CD14-positive monocyte (primary cell): ENCODE data around the gene SCN4A. TPM values are rescaled to one million over a fixed set of nuclear protein-coding genes. Genes with fewer than 3 reads are reported as not detected.

ENCODE experiments used
- DNase-seq, 3 donors: peaks; one replicate each; pipeline ENCODE4 v3.0.0-alpha.2; 2011 to 2022
- H2AFZ ChIP-seq: 2 replicates; pipeline ENCODE4 v1.6.0; 2012; ENCODE audit warnings: mild to moderate bottlenecking, low read depth, low read length, inconsistent platforms; ENCODE audit not compliant: insufficient read depth, poor library complexity, severe bottlenecking
- H3K27ac ChIP-seq, 2 donors: 1 replicate in 1 of 2; 2 replicates in 1 of 2; pipeline ENCODE4 v1.5.1; 2012 to 2013; ENCODE audit warnings: low read length in 2 of 2, control low read depth in 1 of 2, inconsistent platforms in 1 of 2, low read depth in 1 of 2, mild to moderate bottlenecking in 1 of 2
- H3K27me3 ChIP-seq, 2 donors: one replicate each; pipeline versions ENCODE4 v1.6.0 to v1.6.1; 2011 to 2013; ENCODE audit warnings: low read length in 2 of 2; ENCODE audit not compliant: control insufficient read depth in 2 of 2, insufficient read depth in 2 of 2
- H3K36me3 ChIP-seq, 2 donors: replicated peaks in 1 of 2; 1 replicate in 1 of 2; 2 replicates in 1 of 2; pipeline versions ENCODE4 v1.5.1 to v1.6.1; 2012 to 2013; ENCODE audit warnings: low read length in 2 of 2, control low read depth in 1 of 2, inconsistent platforms in 1 of 2, mild to moderate bottlenecking in 1 of 2; ENCODE audit not compliant: insufficient read depth in 2 of 2, control insufficient read depth in 1 of 2
- H3K4me1 ChIP-seq, 2 donors: 1 replicate in 1 of 2; 2 replicates in 1 of 2; pipeline versions ENCODE4 v1.5.1 to v1.6.1; 2012 to 2013; ENCODE audit warnings: low read length in 2 of 2, control low read depth in 1 of 2, inconsistent platforms in 1 of 2, mild to moderate bottlenecking in 1 of 2, moderate library complexity in 1 of 2; ENCODE audit not compliant: insufficient read depth in 2 of 2, control insufficient read depth in 1 of 2
- H3K4me2 ChIP-seq: replicated peaks from 2 replicates; pipeline ENCODE3; 2012; ENCODE audit warnings: low read length, moderate library complexity, mild to moderate bottlenecking; ENCODE audit not compliant: poor library complexity, severe bottlenecking; ENCODE audit errors: extremely low read depth
- H3K4me3 ChIP-seq, 3 experiments: fragments of 200-600 bp in 1 of 3; sonication (generic) in 1 of 3; replicated peaks in 1 of 3; 1 replicate in 2 of 3; 2 replicates in 1 of 3; pipeline ENCODE4 v1.5.1; 2011 to 2013; ENCODE audit warnings: low read length in 3 of 3, mild to moderate bottlenecking in 3 of 3, control low read depth in 2 of 3, low read depth in 2 of 3, inconsistent platforms in 1 of 3, moderate library complexity in 1 of 3
- H3K79me2 ChIP-seq: 2 replicates; pipeline ENCODE4 v1.6.0; 2012; ENCODE audit warnings: mild to moderate bottlenecking, control low read depth, inconsistent platforms, low read length, moderate library complexity; ENCODE audit not compliant: insufficient read depth
- H3K9ac ChIP-seq: 2 replicates; pipeline ENCODE4 v1.6.0; 2017; ENCODE audit warnings: low read length, mild to moderate bottlenecking; ENCODE audit not compliant: insufficient read depth, poor library complexity, severe bottlenecking
- H3K9me3 ChIP-seq, 2 donors: replicated peaks in 1 of 2; 1 replicate in 1 of 2; 2 replicates in 1 of 2; pipeline versions ENCODE4 v1.5.1 to v1.6.1; 2012 to 2013; ENCODE audit warnings: low read length in 2 of 2, control low read depth in 1 of 2; ENCODE audit not compliant: control insufficient read depth in 1 of 2, insufficient read depth in 1 of 2
- H4K20me1 ChIP-seq: 2 replicates; pipeline ENCODE4 v1.6.0; 2012; ENCODE audit warnings: mild to moderate bottlenecking, low read length, control low read depth, moderate library complexity; ENCODE audit not compliant: insufficient read depth
- H3K27ac Mint-ChIP-seq, 7 donors: one replicate each; pipeline ENCODE4 v1.8.0; 2020; ENCODE audit warnings: mild to moderate bottlenecking in 7 of 7, mixed read lengths in 7 of 7, moderate library complexity in 6 of 7, inconsistent platforms in 2 of 7
- H3K27me3 Mint-ChIP-seq, 3 donors: one replicate each; pipeline ENCODE4 v1.8.0; 2021 to 2022; ENCODE audit warnings: low read depth in 3 of 3, mild to moderate bottlenecking in 3 of 3, mixed read lengths in 3 of 3, moderate library complexity in 3 of 3, inconsistent platforms in 1 of 3
- H3K36me3 Mint-ChIP-seq, 2 donors: one replicate each; pipeline ENCODE4 v1.8.0; 2020; ENCODE audit warnings: mixed read lengths in 2 of 2, inconsistent platforms in 1 of 2, mild to moderate bottlenecking in 1 of 2
- H3K4me1 Mint-ChIP-seq: one replicate; pipeline ENCODE4 v1.8.0; 2020; ENCODE audit warnings: mild to moderate bottlenecking, mixed read lengths
- H3K4me3 Mint-ChIP-seq, 2 donors: one replicate each; pipeline ENCODE4 v1.8.0; 2020; ENCODE audit warnings: mild to moderate bottlenecking in 2 of 2, mixed read lengths in 2 of 2, moderate library complexity in 1 of 2
- H3K9me3 Mint-ChIP-seq, 7 donors: one replicate each; pipeline ENCODE4 v1.8.0; 2020 to 2022; ENCODE audit warnings: mixed read lengths in 7 of 7, mild to moderate bottlenecking in 6 of 7, moderate library complexity in 6 of 7, inconsistent platforms in 2 of 7
- WGBS: methylation state at CpG from one replicate; pipeline ENCODE4 v1.1.5; 2013; ENCODE audit warnings: missing lambda C conversion rate; ENCODE audit not compliant: insufficient coverage; 5-methylcytosine and 5-hydroxymethylcytosine counted together
- intact Hi-C, 2 donors: fragments of 100-400 bp; cut with micrococcal nuclease; formaldehyde crosslinking; loops; one replicate each; pipeline versions ENCODE4 v1.15.0 to v1.15.1; 2023
- polyA plus RNA-seq, 3 donors: library from polyadenylated mRNA; depleted of rRNA in 1 of 3; unstranded in 2 of 3; stranded (reverse) in 1 of 3; fragments of 300-500 nt in 2 of 3; fragments of >200 nt in 1 of 3; fragmentation: Illumina TruSeq in 2 of 3; gene quantifications; 1 replicate in 2 of 3; 2 replicates in 1 of 3; pipeline ENCODE4 v1.2.3, GENCODE V29; 2012 to 2021
- TF ChIP-seq, protein P1 (sequence below): fragments of 200-600 bp; IDR thresholded peaks from one replicate; pipeline ENCODE4 v1.8.0; 2022; ENCODE audit warnings: antibody characterized with exemption, mild to moderate bottlenecking

Gene SCN4A
- polyA plus RNA-seq, 3 donors, result not detected

DNA sequence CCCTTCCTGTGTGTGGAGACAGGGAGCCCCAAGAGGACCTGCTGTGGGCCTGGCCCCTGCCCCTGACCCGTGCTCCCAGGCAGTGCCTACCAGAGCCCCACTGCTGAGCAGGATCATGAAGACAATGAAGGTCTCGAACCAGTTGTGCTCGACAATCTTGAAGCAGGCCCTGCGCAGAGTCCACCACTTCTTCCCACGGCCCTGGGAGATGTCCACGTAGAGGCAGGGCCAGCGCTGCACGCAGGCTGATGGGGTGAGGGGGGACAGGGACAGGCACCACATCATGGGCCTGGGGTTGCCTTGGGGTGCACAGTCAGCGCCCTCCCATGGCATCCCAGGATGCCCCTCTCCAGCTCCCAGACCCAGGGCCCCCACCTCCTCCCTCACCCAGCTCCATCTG, 24.2 kb downstream of the SCN4A start:
- intact Hi-C loops, result loop anchor here in 1 of 2 donors (5.0 kb wide), 1 partner anchor 46 kb away; no protein-coding TSS in a partner anchor
- Histone ChIP-seq H3K4me2 (no peak overlapping the region), H3K27me3 (no peaks in the 10 kb centered on the region), H3K36me3 (no peaks in the 10 kb centered on the region), H3K9ac (no peak overlapping the region), H3K4me1 (peaks cover 9 to 10% of the 10 kb centered on the region in 2 donors), H2AFZ (no peak overlapping the region), H3K4me3 (no peak overlapping the region), H4K20me1 (no peaks in the 10 kb centered on the region), H3K79me2 (no peaks in the 10 kb centered on the region), H3K9me3 (no peaks in the 10 kb centered on the region), H3K27ac (no peak overlapping the region)
- Mint-ChIP-seq H3K27me3 (peaks cover 0 to 8% (median 7%) of the 10 kb centered on the region in 3 donors), H3K36me3 (no peaks in the 10 kb centered on the region), H3K4me1 (peaks cover 6% of the 10 kb centered on the region), H3K4me3 (no peak overlapping the region), H3K27ac (no peak overlapping the region), H3K9me3 (no peaks in the 10 kb centered on the region)
- no peak for DNase-seq
- TF ChIP-seq, protein P1, sequence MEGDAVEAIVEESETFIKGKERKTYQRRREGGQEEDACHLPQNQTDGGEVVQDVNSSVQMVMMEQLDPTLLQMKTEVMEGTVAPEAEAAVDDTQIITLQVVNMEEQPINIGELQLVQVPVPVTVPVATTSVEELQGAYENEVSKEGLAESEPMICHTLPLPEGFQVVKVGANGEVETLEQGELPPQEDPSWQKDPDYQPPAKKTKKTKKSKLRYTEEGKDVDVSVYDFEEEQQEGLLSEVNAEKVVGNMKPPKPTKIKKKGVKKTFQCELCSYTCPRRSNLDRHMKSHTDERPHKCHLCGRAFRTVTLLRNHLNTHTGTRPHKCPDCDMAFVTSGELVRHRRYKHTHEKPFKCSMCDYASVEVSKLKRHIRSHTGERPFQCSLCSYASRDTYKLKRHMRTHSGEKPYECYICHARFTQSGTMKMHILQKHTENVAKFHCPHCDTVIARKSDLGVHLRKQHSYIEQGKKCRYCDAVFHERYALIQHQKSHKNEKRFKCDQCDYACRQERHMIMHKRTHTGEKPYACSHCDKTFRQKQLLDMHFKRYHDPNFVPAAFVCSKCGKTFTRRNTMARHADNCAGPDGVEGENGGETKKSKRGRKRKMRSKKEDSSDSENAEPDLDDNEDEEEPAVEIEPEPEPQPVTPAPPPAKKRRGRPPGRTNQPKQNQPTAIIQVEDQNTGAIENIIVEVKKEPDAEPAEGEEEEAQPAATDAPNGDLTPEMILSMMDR, result no peak
- WGBS, result 95% methylated on average over 7 of the region's 9 CpGs

DNA sequence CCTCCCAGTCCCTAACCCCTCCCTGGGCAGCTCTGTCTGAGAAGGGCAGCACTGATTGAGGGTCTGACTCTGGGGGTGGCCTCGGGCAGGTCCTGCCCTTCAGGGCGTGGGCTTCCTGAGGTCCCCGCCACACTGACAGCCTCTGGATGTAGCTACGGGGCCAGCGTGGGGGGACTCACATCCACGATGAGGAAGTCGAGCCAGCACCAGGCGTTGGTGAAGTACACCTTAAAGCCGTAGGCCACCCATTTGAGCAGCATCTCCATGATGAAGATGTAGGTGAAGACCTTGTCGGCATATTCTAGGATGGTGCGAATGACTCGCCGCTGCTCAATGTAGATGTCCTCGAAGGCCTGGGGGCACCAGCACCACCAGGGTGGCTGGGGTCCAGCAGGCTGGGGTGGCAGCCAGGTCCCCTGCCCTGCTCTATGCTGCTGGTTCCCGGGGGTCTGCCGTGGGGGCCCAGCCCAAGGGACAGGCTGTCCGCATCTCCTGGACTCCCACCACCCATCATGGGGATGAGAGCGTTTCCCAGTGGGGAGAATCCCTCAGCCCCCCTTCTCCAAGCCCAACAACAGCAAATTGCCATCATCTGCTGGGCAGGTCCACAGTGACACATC, 24.9 kb downstream of the SCN4A start:
- no peak overlapping the region for H3K4me2 ChIP-seq
- Mint-ChIP-seq H3K36me3 (no peaks in the 10 kb centered on the region), H3K4me1 (peaks cover 6% of the 10 kb centered on the region), H3K4me3 (no peak overlapping the region), H3K27me3 (peaks cover 0 to 8% (median 7%) of the 10 kb centered on the region in 3 donors), H3K27ac (no peak overlapping the region), H3K9me3 (no peaks in the 10 kb centered on the region)
- no peak overlapping the region for H2AFZ ChIP-seq
- no peak for DNase-seq
- peaks cover 9 to 10% of the 10 kb centered on the region in 2 donors for H3K4me1 ChIP-seq
- TF ChIP-seq, protein P1, result no peak
- H3K9ac ChIP-seq, result no peak overlapping the region
- no peak overlapping the region for H3K27ac ChIP-seq
- H3K36me3 ChIP-seq, result no peaks in the 10 kb centered on the region
- WGBS, result 72% methylated on average over 16 of the region's 18 CpGs
- intact Hi-C loops, result loop anchor here in 1 of 2 donors (2.0 to 5.0 kb wide), 2 partner anchors 29 to 46 kb away; partner anchors contain the start of gene GH1
- H3K9me3 ChIP-seq, result no peaks in the 10 kb centered on the region
- no peaks in the 10 kb centered on the region for H3K79me2 ChIP-seq
- H4K20me1 ChIP-seq, result no peaks in the 10 kb centered on the region
- no peaks in the 10 kb centered on the region for H3K27me3 ChIP-seq
- H3K4me3 ChIP-seq, result no peak overlapping the region
